ENCODE data around the gene CFD.
A peak's percentile ranks its signal among the peaks of the same experiment; 100 is the strongest.

CFD gene

GRCh38 chr19:871446-872265 is 12.2 kb downstream of the CFD start:
- no peak overlapping the region for H3K4me3 ChIP-seq (ENCODE audit: low read length)
- no peak for DNase-seq (ENCODE audit: low read depth)
- no peak for TF ChIP-seq CTCF (conservative IDR thresholded peaks at IDR 0.05; ENCODE audit: low read length)

- DNase-seq (ENCODE audit: low read depth): peak; percentile 69
- no peak for TF ChIP-seq CTCF (conservative IDR thresholded peaks at IDR 0.05; ENCODE audit: low read length)
- no peak overlapping the region for H3K4me3 ChIP-seq (ENCODE audit: low read length)
Observed at GRCh38 chr19:872266-872951, 12.9 kb downstream of the CFD start.

GRCh38 chr19:873084-873483 is 13.6 kb downstream of the CFD start:
- peak; percentile 72 for DNase-seq (ENCODE audit: low read depth)
- TF ChIP-seq CTCF (conservative IDR thresholded peaks at IDR 0.05; ENCODE audit: low read length): no peak
- H3K4me3 ChIP-seq (ENCODE audit: low read length): no peak overlapping the region

- no peak overlapping the region for H3K4me3 ChIP-seq (ENCODE audit: low read length)
- DNase-seq (ENCODE audit: low read depth): no peak
- TF ChIP-seq CTCF (conservative IDR thresholded peaks at IDR 0.05; ENCODE audit: low read length): no peak
Observed at GRCh38 chr19:873561-874041, 14.1 kb downstream of the CFD start.

GRCh38 chr19:875265-875879 is 15.9 kb downstream of the CFD start:
- TF ChIP-seq CTCF (conservative IDR thresholded peaks at IDR 0.05; ENCODE audit: low read length): no peak
- no peak for DNase-seq (ENCODE audit: low read depth)
- no peak overlapping the region for H3K4me3 ChIP-seq (ENCODE audit: low read length)

GRCh38 chr19:876089-876488 is 16.6 kb downstream of the CFD start:
- no peak overlapping the region for H3K4me3 ChIP-seq (ENCODE audit: low read length)
- no peak for DNase-seq (ENCODE audit: low read depth)
- TF ChIP-seq CTCF (conservative IDR thresholded peaks at IDR 0.05; ENCODE audit: low read length): no peak
